HepG2 (cell line): ENCODE measurements around the gene VAV2.

Source experiments
- ELF1 ChIP-seq: sonication (generic); formaldehyde crosslinking; IDR thresholded peaks from 2 replicates; pipeline ENCODE4 v1.4.0; 2020; ENCODE audit warnings: missing genetic modification reagents
- ETV6 ChIP-seq: sonication (generic); formaldehyde crosslinking; conservative IDR thresholded peaks from 2 replicates; pipeline ENCODE4 v1.4.0; 2020; ENCODE audit warnings: missing genetic modification reagents
- NFKB2 ChIP-seq: sonication (generic); formaldehyde crosslinking; IDR thresholded peaks from 2 replicates; pipeline ENCODE4 v1.4.0; 2020; ENCODE audit warnings: missing genetic modification reagents, borderline replicate concordance

DNA sequence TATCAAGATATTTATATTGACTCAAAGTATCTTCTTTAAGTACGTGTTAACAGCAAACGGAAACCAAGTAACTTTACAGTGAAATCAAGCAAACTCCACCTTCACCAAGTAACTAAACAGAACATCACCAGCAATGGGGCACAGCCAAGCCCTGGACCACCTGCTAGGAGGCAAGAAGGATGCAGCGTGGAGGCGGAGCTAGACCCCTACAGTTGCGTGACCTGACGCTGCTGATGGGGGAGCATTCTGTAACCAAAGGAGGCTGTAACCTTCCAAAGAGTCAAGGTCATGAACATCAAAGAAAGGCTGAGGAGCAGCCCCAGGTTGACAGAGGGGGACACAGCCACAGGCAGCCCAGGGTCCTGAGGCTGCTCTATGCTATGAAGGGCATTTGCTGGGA, 6.1 kb downstream of the VAV2 start:
- TF ChIP-seq ELF1 (CRISPR knock-in tag): no peak
- TF ChIP-seq NFKB2 (CRISPR knock-in tag): no peak
- no peak for TF ChIP-seq ETV6
